ENCODE measurements around the gene MID1.

Gene MID1

DNA sequence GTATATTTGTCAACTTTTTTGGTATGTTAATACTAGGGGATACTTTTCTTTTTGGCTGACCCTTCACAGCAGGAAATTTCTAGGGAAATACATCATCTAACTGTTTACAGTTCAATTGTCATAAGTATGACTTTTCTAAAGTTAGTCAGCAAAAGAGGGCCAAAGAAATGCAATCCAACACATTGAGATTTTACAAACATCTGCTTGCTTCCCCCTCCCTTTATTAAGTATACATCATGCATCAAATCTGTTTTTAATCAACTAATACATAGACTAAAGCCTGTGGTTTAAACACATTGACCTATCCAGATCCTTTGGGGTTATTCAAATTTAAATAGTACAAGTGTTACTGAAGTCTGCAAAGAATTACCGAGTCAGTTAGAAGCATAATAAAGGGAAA is 93.9 kb downstream of the MID1 start:
- no peak for DNase-seq

GRCh38 chrX:10525381-10526120 is 94.8 kb downstream of the MID1 start:
- DNase-seq: no peak

GRCh38 chrX:10524578-10524977 is 95.8 kb downstream of the MID1 start:
- no peak for DNase-seq

- no peak for DNase-seq
Measured at GRCh38 chrX:10519761-10520160, 100.6 kb downstream of the MID1 start.

- DNase-seq: no peak
Measured at GRCh38 chrX:10519278-10519677, 101.1 kb downstream of the MID1 start.

DNA sequence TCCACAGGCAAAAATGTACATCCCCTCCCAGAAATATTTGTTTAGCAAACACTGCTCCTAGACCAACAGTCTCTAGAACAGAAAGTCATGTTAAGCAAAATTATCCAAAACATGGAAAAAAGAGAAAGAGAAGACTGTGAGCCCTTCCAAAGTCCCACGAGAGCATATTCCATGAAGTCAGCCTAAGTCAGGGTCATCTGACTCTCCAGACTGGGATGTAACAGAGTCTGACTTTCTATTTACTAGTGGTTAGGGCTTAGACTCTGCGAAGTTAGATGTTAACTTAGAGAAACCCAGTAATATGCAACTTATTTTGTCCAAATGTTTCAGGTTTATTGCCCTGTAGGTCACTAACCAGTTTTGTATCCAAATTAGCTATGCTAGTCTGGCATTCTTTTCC is 102.3 kb downstream of the MID1 start:
- no peak for DNase-seq

DNA sequence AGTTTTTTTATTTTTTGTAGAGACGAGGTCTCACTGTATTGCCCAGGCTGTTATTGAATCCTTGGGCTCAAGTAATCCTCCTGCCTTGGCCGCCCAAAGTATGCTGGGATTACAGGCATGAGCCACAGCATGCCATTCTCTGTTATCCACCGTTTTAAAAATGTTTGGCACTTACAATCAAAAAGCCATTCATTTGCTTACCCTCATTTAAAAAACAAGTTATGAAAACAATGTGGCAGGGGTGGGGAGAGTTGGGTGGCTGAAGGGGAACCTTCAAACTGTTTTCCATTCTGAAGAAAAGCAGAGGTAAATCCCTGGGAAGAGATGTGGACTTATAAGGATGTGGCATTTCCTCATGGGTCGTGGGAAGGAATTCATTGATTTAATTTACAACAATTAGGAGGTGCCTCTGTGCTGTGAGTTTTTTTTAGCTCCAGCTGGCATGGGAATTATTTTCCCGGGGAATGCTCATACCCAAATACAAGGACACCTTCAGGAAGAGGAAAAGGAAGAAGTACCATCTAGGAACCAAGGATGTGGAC is 103.5 kb downstream of the MID1 start:
- DNase-seq: no peak

- DNase-seq: no peak
Measured at GRCh38 chrX:10514891-10515290, 105.5 kb downstream of the MID1 start.

- no peak for DNase-seq
Measured at GRCh38 chrX:10513974-10514373, 106.4 kb downstream of the MID1 start.

- DNase-seq: no peak
Measured at GRCh38 chrX:10512741-10513140, 107.6 kb downstream of the MID1 start.

DNA sequence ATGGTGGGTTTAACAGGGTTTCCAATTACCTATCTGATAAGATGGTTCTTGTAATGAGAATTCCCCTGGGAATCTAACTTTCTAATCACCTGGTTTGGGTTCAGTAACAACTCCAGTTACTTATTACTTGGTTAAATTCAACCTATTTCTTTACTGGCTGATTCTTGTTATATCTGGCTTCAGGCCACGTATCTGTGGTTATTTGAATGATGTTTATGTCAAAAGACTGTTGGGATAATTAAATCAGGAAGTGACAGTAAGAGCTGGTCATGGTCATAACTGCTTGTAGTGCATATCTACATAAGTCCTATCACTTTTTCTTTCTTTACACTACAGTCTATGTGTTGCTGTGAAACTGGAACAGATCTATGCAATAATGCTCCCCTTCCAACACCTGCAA is 108.1 kb downstream of the MID1 start:
- peak; percentile 1 for DNase-seq

DNA sequence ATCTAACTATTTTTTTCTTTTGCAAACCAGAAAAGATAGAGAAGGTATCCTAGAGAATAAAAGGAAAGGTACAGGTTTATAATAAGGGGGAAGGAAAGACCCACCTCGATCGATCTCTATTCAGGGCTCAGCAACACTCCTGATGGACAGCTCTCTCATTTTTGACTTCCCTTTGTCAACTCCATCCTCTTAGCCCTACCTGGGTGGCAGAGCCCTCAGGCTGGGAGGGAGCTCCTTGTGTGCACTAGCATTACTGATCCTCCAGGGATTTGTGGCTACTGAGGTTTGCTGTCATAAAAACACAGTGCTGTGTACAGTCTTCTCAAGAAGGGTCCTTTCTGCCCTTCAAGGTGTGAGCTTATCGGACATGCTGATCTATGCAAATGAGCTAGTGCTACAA is 111.0 kb downstream of the MID1 start:
- no peak for DNase-seq

GRCh38 chrX:10508891-10509290 is 111.5 kb downstream of the MID1 start:
- DNase-seq: no peak

DNA sequence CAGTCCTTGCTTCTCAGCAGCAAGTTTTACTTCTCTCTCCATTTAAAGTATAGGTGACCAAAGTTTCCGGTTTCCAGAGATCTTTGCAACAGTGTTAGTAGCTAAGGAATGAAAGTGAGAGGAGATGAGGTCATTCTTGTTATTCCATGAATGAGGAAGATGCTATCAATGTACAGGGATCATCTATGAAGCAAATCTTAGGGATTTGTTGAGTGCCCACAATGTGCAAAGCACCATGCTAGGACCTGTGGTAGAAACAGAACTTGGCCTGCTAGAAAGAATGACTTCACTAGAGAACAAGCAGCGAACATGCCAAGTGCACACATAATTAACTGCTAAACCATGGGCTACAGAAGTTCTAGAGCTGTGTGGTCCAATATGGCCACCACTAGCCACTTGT is 112.5 kb downstream of the MID1 start:
- no peak for DNase-seq

- no peak for DNase-seq
Measured at GRCh38 chrX:10507181-10507580, 113.2 kb downstream of the MID1 start.

DNA sequence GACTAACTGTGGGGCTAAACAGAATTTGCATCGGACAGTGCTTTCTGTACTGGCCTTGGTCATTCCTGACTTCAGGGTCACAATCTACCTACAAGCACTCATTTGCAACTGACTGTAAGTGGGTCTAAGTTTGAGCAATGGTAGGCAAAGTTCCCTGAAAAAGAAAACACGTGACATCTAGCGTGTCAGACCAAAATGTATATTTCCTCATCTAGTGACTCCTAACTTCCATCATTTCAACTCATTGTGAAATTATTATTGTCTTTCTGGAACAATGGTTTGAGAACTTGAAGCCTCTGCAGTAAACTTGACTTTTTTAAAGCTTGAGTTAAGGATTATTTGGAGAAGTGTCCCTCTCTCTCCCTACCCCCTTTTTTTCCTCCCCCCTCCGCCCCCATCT is 113.6 kb downstream of the MID1 start:
- no peak for DNase-seq

GRCh38 chrX:10505726-10506125 is 114.7 kb downstream of the MID1 start:
- no peak for DNase-seq

DNA sequence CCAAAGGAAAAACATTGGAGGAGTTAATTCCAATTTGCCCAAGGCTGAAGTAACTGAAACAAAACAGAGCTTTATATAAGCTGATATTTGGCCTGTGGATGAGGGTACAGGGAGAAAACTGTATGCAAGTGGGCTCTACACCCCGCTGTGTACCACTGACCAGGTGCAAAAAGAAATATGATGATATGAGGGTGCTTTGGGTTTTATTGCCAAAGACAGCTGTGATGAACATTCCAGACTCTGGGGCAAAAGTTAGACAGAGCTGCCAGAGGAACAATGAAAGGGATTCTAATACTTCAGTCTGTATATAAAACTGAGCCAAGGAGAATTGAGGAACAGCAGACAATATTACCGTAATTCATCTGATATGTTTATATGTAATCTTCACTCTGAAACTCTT is 117.4 kb downstream of the MID1 start:
- no peak for DNase-seq

DNA sequence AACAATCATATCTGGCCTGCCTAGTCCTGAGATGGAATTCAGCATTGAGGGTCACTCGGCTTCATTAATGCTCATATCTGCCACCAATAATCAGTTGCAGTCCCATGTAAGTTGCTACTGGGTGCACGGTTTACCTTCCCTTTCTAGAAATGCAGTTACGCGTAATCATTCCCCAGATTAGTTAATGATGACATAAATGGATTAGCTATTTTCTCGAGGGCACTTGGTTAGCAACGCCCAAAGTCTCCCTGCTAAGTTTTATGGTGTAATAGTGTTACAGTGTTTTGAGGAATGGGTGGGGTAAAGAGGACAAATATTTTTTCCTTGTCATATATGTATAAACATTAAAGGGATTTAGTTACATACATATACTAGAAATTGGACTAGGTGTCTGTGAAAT is 118.8 kb downstream of the MID1 start:
- DNase-seq: no peak

- DNase-seq: no peak
Measured at GRCh38 chrX:10496345-10496965, 123.9 kb downstream of the MID1 start.

DNA sequence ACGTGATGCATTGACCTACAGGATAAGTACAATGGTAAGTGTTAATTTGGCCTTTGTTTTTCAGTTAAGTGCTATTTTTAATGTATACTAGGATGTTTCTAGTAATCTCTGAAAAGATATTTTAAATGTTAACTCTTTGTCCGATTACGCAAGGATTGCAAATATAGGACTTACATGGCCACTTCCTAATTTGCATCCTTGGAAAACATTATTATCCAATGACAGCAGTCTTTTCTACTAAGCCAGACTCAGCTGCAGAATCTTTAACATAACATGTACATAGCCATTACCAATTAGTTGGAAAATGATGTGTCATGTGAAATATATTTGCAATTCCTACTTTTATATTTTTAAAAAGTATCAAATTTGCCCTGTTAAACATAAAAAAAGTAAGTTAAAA is 124.7 kb downstream of the MID1 start:
- DNase-seq: no peak

DNA sequence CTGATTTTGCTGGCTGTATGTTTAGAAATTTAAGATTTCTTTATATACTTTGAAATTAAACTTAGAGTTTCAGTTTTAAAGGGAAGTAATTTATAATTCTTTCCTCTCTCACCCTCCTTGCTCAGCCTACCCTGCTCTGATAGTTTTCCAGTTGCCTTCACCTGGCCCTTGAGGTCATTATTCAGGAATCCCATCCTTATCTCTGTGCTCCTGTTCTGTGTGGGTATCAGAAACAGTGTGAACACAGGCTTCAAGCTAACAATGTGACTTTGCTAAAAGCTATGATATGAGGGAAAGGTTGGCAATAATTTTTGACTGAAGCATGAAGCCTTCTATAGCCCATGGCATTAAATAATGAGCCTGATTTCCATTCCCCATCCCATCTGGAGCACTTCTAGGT is 128.1 kb downstream of the MID1 start:
- DNase-seq: no peak

DNA sequence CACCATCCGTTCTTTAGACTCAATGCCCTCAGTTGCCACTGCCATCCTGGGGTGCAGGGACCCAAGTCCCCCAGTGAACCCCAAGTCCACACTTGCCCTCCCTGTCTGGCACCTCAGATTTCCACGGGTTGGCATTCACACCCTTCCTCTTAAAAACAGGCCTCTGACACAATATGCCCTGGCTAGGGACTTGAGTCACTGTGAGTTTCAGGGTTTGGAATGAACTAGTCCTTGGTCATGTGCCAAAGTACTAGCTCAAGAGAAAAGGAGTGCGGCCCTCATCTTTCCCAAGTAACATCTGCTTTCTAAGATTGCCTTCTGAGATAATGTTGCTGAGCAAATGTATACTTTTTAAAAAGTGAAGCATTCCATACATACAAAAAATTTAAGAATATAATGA is 134.0 kb downstream of the MID1 start:
- no peak for DNase-seq

DNA sequence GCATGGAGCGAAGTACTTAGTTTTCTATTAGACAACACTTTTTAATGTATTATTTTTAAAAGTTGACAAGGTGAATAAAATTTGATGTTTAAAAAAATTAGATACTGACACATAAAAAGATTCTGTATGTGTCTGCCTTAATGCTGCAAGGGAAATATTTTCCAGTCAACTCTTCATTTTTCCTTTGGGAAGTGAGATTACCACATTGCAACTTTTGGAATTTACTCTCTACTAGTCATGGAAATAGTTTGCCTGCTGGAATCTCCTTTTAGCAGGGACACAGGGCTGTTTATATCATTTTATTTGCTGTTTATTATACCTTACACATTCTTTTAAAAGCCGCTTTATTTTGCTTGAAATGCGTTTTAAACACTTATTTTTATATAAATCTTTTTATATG is 135.1 kb downstream of the MID1 start:
- no peak for DNase-seq
